ENCODE measurements around the gene RTN4IP1. TPM values are rescaled to one million over a fixed set of nuclear protein-coding genes. Genes with fewer than 3 reads are reported as not detected.

Gene RTN4IP1
- total RNA-seq, 4 donors from 2014 or later = 2.0 to 5.9 (median 5.8) TPM; not detected in 1

- peak in 1 of 2 donors; percentile 26 for DNase-seq
- intact Hi-C loops (cut with DNase I; ENCODE audit: low total_unique reads) = no loop called here
- H3K27ac ChIP-seq = peak overlapping the region; percentile 11 to 33
- TF ChIP-seq, protein P1, sequence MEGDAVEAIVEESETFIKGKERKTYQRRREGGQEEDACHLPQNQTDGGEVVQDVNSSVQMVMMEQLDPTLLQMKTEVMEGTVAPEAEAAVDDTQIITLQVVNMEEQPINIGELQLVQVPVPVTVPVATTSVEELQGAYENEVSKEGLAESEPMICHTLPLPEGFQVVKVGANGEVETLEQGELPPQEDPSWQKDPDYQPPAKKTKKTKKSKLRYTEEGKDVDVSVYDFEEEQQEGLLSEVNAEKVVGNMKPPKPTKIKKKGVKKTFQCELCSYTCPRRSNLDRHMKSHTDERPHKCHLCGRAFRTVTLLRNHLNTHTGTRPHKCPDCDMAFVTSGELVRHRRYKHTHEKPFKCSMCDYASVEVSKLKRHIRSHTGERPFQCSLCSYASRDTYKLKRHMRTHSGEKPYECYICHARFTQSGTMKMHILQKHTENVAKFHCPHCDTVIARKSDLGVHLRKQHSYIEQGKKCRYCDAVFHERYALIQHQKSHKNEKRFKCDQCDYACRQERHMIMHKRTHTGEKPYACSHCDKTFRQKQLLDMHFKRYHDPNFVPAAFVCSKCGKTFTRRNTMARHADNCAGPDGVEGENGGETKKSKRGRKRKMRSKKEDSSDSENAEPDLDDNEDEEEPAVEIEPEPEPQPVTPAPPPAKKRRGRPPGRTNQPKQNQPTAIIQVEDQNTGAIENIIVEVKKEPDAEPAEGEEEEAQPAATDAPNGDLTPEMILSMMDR (IDR thresholded peaks at IDR 0.05) = no peak
- no peak for TF ChIP-seq POLR2A (IDR thresholded peaks at IDR 0.05)
- H3K4me3 ChIP-seq = no peak overlapping the region
- H3K4me1 ChIP-seq = no peaks in the 10 kb centered on the region
- H3K27me3 ChIP-seq = no peaks in the 10 kb centered on the region
- H3K9me3 ChIP-seq = no peaks in the 10 kb centered on the region
- no peaks in the 10 kb centered on the region for H3K36me3 ChIP-seq
Measured at GRCh38 chr6:106547601-106548453, 81.5 kb downstream of the RTN4IP1 start.

GRCh38 chr6:106546691-106547414, 82.4 kb downstream of the RTN4IP1 start:
- intact Hi-C loops (cut with DNase I; ENCODE audit: low total_unique reads) = no loop called here

DNA sequence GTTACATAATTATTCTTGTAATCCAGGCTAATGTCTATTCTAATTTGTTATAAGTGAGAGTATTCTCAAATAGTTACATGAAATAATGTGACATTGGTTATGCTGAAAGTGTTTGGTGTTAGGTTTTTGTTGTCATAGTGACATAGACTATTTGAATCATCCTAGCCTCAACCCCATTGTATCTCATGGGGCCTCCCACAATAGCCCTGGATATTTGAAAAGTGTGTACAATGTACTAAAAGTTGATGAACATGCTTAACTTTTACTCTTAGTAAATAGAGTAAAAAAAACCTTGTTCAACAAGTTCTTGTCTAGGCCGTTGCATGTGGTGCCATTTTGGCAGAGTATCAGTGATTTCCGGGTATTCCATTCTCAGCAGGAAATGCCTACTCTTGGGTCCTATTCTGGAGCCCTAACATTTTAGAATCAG, 83.0 kb downstream of the RTN4IP1 start:
- intact Hi-C loops (cut with DNase I; ENCODE audit: low total_unique reads) = no loop called here

More at GRCh38 chr6:106546691-106547414, 82.4 kb downstream of the RTN4IP1 start:
- Histone ChIP-seq H3K4me1 (no peaks in the 10 kb centered on the region), H3K27ac (peak overlapping the region; percentile 11 to 33), H3K27me3 (no peaks in the 10 kb centered on the region), H3K9me3 (no peaks in the 10 kb centered on the region), H3K4me3 (no peak overlapping the region), H3K36me3 (no peaks in the 10 kb centered on the region)
- DNase-seq = no peak
- TF ChIP-seq, protein P1 (IDR thresholded peaks at IDR 0.05) = no peak

GRCh38 chr6:106540907-106541306, 88.4 kb downstream of the RTN4IP1 start:
- H3K4me1 ChIP-seq = no peaks in the 10 kb centered on the region
- intact Hi-C loops (cut with DNase I; ENCODE audit: low total_unique reads) = no loop called here
- TF ChIP-seq POLR2A (IDR thresholded peaks at IDR 0.05) = no peak
- H3K9me3 ChIP-seq = no peaks in the 10 kb centered on the region
- no peak for DNase-seq
- H3K36me3 ChIP-seq = no peaks in the 10 kb centered on the region
- no peak overlapping the region for H3K27ac ChIP-seq
- no peaks in the 10 kb centered on the region for H3K27me3 ChIP-seq
- no peak overlapping the region for H3K4me3 ChIP-seq

More for the DNA sequence above, 83.0 kb downstream of the RTN4IP1 start:
- Histone ChIP-seq H3K9me3 (no peaks in the 10 kb centered on the region), H3K27me3 (no peaks in the 10 kb centered on the region), H3K36me3 (no peaks in the 10 kb centered on the region), H3K27ac (no peak overlapping the region), H3K4me1 (no peaks in the 10 kb centered on the region), H3K4me3 (no peak overlapping the region)
- no peak for DNase-seq
- TF ChIP-seq POLR2A (IDR thresholded peaks at IDR 0.05) = no peak
- TF ChIP-seq, protein P1 (IDR thresholded peaks at IDR 0.05) = no peak

GRCh38 chr6:106540432-106540831, 88.9 kb downstream of the RTN4IP1 start:
- no peak for DNase-seq
- TF ChIP-seq, protein P1 (IDR thresholded peaks at IDR 0.05) = no peak
- no peak for TF ChIP-seq POLR2A (IDR thresholded peaks at IDR 0.05)
- Histone ChIP-seq H3K27me3 (no peaks in the 10 kb centered on the region), H3K4me3 (no peak overlapping the region), H3K36me3 (no peaks in the 10 kb centered on the region), H3K9me3 (no peaks in the 10 kb centered on the region), H3K4me1 (no peaks in the 10 kb centered on the region), H3K27ac (no peak overlapping the region)
- intact Hi-C loops (cut with DNase I; ENCODE audit: low total_unique reads) = no loop called here
